Activated naive CD8-positive, alpha-beta T cell treated with anti-CD3 and anti-CD28 coated beads for 36 hours (primary cell): ENCODE results near the gene UBE3D. TPM values are rescaled to one million over a fixed set of nuclear protein-coding genes. Genes with fewer than 3 reads are reported as not detected.
"Not testable (repeated sequence)": the region's sequence is repeated elsewhere in the genome, so short reads cannot be mapped to it uniquely, and the experiment has no call there.

Source experiments
- DNase-seq: peaks from one replicate; pipeline ENCODE4 v3.0.0; 2021
- H3K27ac Mint-ChIP-seq: one replicate; pipeline ENCODE4 v1.8.0; 2022; ENCODE audit warnings: mild to moderate bottlenecking, moderate library complexity, mixed read lengths
- H3K27me3 Mint-ChIP-seq: one replicate; pipeline ENCODE4 v1.8.0; 2022; ENCODE audit warnings: mild to moderate bottlenecking, mixed read lengths
- H3K36me3 Mint-ChIP-seq: one replicate; pipeline ENCODE4 v1.8.0; 2021; ENCODE audit warnings: mild to moderate bottlenecking, mixed read lengths
- H3K4me1 Mint-ChIP-seq: one replicate; pipeline ENCODE4 v1.8.0; 2021; ENCODE audit warnings: mixed read lengths
- H3K4me3 Mint-ChIP-seq: one replicate; pipeline ENCODE4 v1.8.0; 2022; ENCODE audit warnings: mild to moderate bottlenecking, moderate library complexity, mixed read lengths
- H3K9me3 Mint-ChIP-seq: one replicate; pipeline ENCODE4 v1.8.0; 2022; ENCODE audit warnings: mixed read lengths
- total RNA-seq, 2 experiments: library from RNA; stranded (reverse); gene quantifications; one replicate each; pipeline ENCODE4 v1.2.3, GENCODE V29; 2021

UBE3D gene
- total RNA-seq, 2 experiments from 2014 or later: 7.1 to 8.2 TPM

GRCh38 chr6:82893889-82894652 lies 171.6 kb downstream of the UBE3D start:
- Mint-ChIP-seq H3K36me3 (peaks cover 30% of the 10 kb centered on the region), H3K27me3 (no peaks in the 10 kb centered on the region), H3K4me1 (no peaks in the 10 kb centered on the region), H3K4me3 (no peak overlapping the region), H3K9me3 (peaks cover 2% of the 10 kb centered on the region), H3K27ac (no peak overlapping the region)
- DNase-seq: no peak

GRCh38 chr6:82891503-82891902 lies 174.1 kb downstream of the UBE3D start:
- H3K4me3 Mint-ChIP-seq, DNase-seq, H3K4me1 Mint-ChIP-seq, H3K9me3 Mint-ChIP-seq, H3K27me3 Mint-ChIP-seq, H3K27ac Mint-ChIP-seq: not testable (repeated sequence)
- peaks cover 23% of the 10 kb centered on the region for H3K36me3 Mint-ChIP-seq

GRCh38 chr6:82891076-82891475 lies 174.6 kb downstream of the UBE3D start:
- Mint-ChIP-seq H3K4me3 (no peak overlapping the region), H3K9me3 (no peaks in the 10 kb centered on the region), H3K4me1 (no peaks in the 10 kb centered on the region), H3K36me3 (peaks cover 22% of the 10 kb centered on the region), H3K27ac (no peak overlapping the region), H3K27me3 (no peaks in the 10 kb centered on the region)
- DNase-seq: no peak

- Mint-ChIP-seq H3K36me3 (peaks cover 22% of the 10 kb centered on the region), H3K4me3 (no peak overlapping the region), H3K9me3 (no peaks in the 10 kb centered on the region), H3K4me1 (no peaks in the 10 kb centered on the region), H3K27ac (no peak overlapping the region), H3K27me3 (no peaks in the 10 kb centered on the region)
- no peak for DNase-seq
These were observed 175.4 kb downstream of the UBE3D start for GRCh38 chr6:82890240-82890639.

GRCh38 chr6:82889143-82889542 lies 176.5 kb downstream of the UBE3D start:
- Mint-ChIP-seq H3K4me1 (no peaks in the 10 kb centered on the region), H3K9me3 (no peaks in the 10 kb centered on the region), H3K27ac (no peak overlapping the region)

GRCh38 chr6:82882363-82883023 lies 183.1 kb downstream of the UBE3D start:
- Mint-ChIP-seq H3K27me3 (peaks cover 8% of the 10 kb centered on the region), H3K4me3 (no peak overlapping the region), H3K27ac (no peak overlapping the region), H3K4me1 (no peaks in the 10 kb centered on the region), H3K36me3 (no peaks in the 10 kb centered on the region), H3K9me3 (no peaks in the 10 kb centered on the region)
- DNase-seq: no peak

More at GRCh38 chr6:82889143-82889542, 176.5 kb downstream of the UBE3D start:
- Mint-ChIP-seq H3K36me3 (peaks cover 18% of the 10 kb centered on the region), H3K4me3 (no peak overlapping the region), H3K27me3 (no peaks in the 10 kb centered on the region)
- DNase-seq: no peak

- Mint-ChIP-seq H3K4me1 (no peaks in the 10 kb centered on the region), H3K4me3 (no peak overlapping the region), H3K9me3 (no peaks in the 10 kb centered on the region), H3K27ac (no peak overlapping the region), H3K27me3 (peaks cover 8% of the 10 kb centered on the region), H3K36me3 (no peaks in the 10 kb centered on the region)
- DNase-seq: no peak
These were observed 184.1 kb downstream of the UBE3D start for GRCh38 chr6:82881519-82881918.

- no peaks in the 10 kb centered on the region for H3K4me1 Mint-ChIP-seq
- no peak overlapping the region for H3K27ac Mint-ChIP-seq
- DNase-seq: no peak
- H3K9me3 Mint-ChIP-seq: no peaks in the 10 kb centered on the region
- H3K4me3 Mint-ChIP-seq: no peak overlapping the region
- H3K27me3 Mint-ChIP-seq: peaks cover 8% of the 10 kb centered on the region
- H3K36me3 Mint-ChIP-seq: no peaks in the 10 kb centered on the region
These were observed 186.8 kb downstream of the UBE3D start for GRCh38 chr6:82878812-82879211.

GRCh38 chr6:82877213-82878195 lies 188.1 kb downstream of the UBE3D start:
- Mint-ChIP-seq H3K4me1 (no peaks in the 10 kb centered on the region), H3K36me3 (no peaks in the 10 kb centered on the region), H3K27me3 (peaks cover 3% of the 10 kb centered on the region), H3K27ac (no peak overlapping the region), H3K4me3 (no peak overlapping the region), H3K9me3 (no peaks in the 10 kb centered on the region)
- DNase-seq: no peak

GRCh38 chr6:82875573-82876185 lies 190.0 kb downstream of the UBE3D start:
- Mint-ChIP-seq H3K36me3 (no peaks in the 10 kb centered on the region), H3K27ac (no peak overlapping the region), H3K27me3 (no peaks in the 10 kb centered on the region)

GRCh38 chr6:82874867-82875266 lies 190.8 kb downstream of the UBE3D start:
- no peak overlapping the region for H3K27ac Mint-ChIP-seq
- DNase-seq: no peak
- no peaks in the 10 kb centered on the region for H3K36me3 Mint-ChIP-seq
- no peaks in the 10 kb centered on the region for H3K9me3 Mint-ChIP-seq
- H3K4me1 Mint-ChIP-seq: no peaks in the 10 kb centered on the region
- H3K27me3 Mint-ChIP-seq: no peaks in the 10 kb centered on the region
- H3K4me3 Mint-ChIP-seq: no peak overlapping the region

More at GRCh38 chr6:82875573-82876185, 190.0 kb downstream of the UBE3D start:
- Mint-ChIP-seq H3K9me3 (no peaks in the 10 kb centered on the region), H3K4me1 (no peaks in the 10 kb centered on the region), H3K4me3 (no peak overlapping the region)
- no peak for DNase-seq

GRCh38 chr6:82872185-82872584 lies 193.5 kb downstream of the UBE3D start:
- H3K4me3 Mint-ChIP-seq: no peak overlapping the region
- no peak overlapping the region for H3K27ac Mint-ChIP-seq
- no peaks in the 10 kb centered on the region for H3K36me3 Mint-ChIP-seq
- no peaks in the 10 kb centered on the region for H3K4me1 Mint-ChIP-seq
- no peaks in the 10 kb centered on the region for H3K9me3 Mint-ChIP-seq
- H3K27me3 Mint-ChIP-seq: no peaks in the 10 kb centered on the region
- DNase-seq: no peak

- no peaks in the 10 kb centered on the region for H3K4me1 Mint-ChIP-seq
- no peak overlapping the region for H3K27ac Mint-ChIP-seq
- DNase-seq: no peak
- no peaks in the 10 kb centered on the region for H3K36me3 Mint-ChIP-seq
- H3K4me3 Mint-ChIP-seq: no peak overlapping the region
- H3K9me3 Mint-ChIP-seq: no peaks in the 10 kb centered on the region
- H3K27me3 Mint-ChIP-seq: no peaks in the 10 kb centered on the region
These were observed 195.0 kb downstream of the UBE3D start for GRCh38 chr6:82870582-82871172.

- no peaks in the 10 kb centered on the region for H3K27me3 Mint-ChIP-seq
- H3K9me3 Mint-ChIP-seq: no peaks in the 10 kb centered on the region
- H3K4me1 Mint-ChIP-seq: no peaks in the 10 kb centered on the region
- DNase-seq: no peak
- no peak overlapping the region for H3K27ac Mint-ChIP-seq
- H3K4me3 Mint-ChIP-seq: no peak overlapping the region
- H3K36me3 Mint-ChIP-seq: no peaks in the 10 kb centered on the region
These were observed 196.1 kb downstream of the UBE3D start for GRCh38 chr6:82869493-82869892.
